SKM-1 (cell line): ENCODE data around the gene TICAM2.
"Not testable (repeated sequence)": the region's sequence is repeated elsewhere in the genome, so short reads cannot be mapped to it uniquely, and the experiment has no call there.

Source experiments
- DNase-seq: peaks from one replicate; lab custom pipeline; 2025; ENCODE audit not compliant: unreplicated experiment; lab: John Stamatoyannopoulos, UW

The TICAM2 gene, protein sequence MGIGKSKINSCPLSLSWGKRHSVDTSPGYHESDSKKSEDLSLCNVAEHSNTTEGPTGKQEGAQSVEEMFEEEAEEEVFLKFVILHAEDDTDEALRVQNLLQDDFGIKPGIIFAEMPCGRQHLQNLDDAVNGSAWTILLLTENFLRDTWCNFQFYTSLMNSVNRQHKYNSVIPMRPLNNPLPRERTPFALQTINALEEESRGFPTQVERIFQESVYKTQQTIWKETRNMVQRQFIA

GRCh38 chr5:115601701-115602590, at the start of gene TICAM2:
Gene TICAM2, minus strand, starts transcription at chr5:115602479. Its CDS starts 21,223 bp downstream, at chr5:115581256.
- DNase-seq: no peak

GRCh38 chr5:115649541-115649940, 47.3 kb upstream of the TICAM2 start:
- no peak for DNase-seq

DNA sequence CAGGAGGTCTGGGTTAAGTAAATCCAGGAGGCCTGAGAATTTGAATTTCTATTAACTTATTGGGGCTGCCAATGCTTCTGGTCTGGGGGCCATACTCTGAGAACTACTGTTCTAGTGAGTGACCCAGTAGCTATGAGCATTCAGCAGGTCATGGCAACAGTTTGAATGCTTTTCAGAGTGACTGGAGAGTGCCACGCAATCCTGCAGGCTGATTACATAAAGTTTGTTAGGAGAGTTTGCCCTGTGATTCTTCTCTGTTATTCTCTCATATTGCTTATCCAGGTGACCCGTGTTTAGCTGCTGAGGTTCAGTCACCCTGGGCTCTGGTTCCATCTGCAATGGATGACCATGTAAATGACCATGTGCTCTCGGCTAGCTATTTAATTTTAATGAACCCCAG, 45.8 kb upstream of the TICAM2 start:
- no peak for DNase-seq

DNA sequence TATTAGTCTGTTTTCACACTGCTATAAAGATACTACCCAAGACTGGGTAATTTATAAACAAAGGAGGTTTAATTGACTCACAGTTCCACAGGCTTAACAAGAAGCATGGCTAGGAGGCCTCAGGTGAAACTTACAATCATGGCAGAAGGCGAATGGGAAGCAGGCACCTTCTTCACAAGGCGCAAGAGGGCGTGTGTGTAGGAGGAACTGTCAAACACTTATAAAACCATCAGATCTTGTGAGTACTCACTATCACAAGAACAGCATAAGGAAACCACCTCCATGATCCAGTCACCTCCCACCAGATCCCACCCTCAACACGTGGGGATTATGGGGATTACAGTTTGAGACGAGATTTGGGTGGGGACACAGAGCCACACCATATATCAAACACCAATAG, 43.1 kb upstream of the TICAM2 start:
- not testable (repeated sequence) for DNase-seq

GRCh38 chr5:115644046-115644445, 41.8 kb upstream of the TICAM2 start:
- DNase-seq: no peak

- no peak for DNase-seq
These were observed 39.7 kb upstream of the TICAM2 start for GRCh38 chr5:115641948-115642347.

DNA sequence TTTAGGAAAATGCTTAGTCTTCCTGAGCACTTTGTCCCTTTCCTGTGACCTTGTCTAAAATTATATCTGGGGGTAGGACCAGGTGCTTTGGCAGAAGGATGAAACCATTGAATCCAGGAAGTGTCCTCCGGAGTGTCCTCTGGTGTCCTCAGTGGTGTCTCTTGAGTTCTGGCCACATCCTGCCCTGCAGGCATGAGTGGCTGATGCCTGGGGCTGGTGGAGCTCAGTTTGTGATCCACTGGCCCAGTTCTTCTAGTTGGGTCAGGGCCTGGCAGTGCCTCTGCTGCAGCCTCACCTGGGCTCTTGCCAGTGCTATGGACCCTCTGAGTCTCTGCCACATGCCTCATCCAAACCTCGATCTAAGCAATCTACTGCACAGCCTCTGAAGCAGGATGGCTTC, 38.0 kb upstream of the TICAM2 start:
- no peak for DNase-seq

DNA sequence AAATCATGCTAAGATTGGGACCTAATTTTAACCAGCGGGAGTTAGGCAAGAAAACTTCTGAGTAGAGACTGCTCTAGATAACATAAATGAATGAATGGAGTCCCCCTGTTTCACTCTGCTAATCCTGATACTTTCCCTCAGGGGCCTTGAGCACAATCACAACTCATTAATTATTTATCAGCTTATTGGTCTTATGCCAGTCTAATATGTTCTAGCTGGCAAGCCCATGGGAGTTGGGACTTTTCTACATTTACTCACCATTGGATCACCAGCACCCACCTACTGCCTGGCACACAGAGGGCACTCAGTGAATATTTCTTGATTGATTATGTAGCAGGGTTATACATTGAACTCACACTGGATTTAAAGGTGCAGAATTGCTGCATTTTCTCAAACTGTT, 37.1 kb upstream of the TICAM2 start:
- no peak for DNase-seq

DNA sequence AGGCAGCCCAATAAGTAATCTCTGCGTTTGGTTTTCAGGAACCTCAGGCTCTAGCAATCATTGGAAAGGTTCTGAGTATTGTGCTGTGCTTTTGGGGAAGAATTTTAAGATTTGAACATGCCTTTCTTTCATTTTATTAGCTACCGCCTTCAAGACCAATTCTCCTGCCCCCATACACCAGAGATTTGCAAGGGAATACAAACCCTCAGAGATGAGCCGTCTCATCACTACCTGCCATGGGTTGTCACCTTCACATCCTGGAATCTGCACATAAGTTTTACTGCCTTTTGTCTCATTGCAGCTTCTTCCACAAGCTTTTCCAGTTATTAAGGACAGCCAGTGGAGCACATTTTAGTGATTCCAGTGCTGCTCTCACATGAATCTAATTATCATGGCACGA, 35.2 kb upstream of the TICAM2 start:
- DNase-seq: no peak

- no peak for DNase-seq
These were observed 33.7 kb upstream of the TICAM2 start for GRCh38 chr5:115636008-115636407.

GRCh38 chr5:115634343-115635132, 32.3 kb upstream of the TICAM2 start:
- DNase-seq: peak; percentile 87

- DNase-seq: no peak
These were observed 27.6 kb upstream of the TICAM2 start for GRCh38 chr5:115629903-115630302.

- DNase-seq: no peak
These were observed 25.1 kb upstream of the TICAM2 start for GRCh38 chr5:115627295-115627865.

DNA sequence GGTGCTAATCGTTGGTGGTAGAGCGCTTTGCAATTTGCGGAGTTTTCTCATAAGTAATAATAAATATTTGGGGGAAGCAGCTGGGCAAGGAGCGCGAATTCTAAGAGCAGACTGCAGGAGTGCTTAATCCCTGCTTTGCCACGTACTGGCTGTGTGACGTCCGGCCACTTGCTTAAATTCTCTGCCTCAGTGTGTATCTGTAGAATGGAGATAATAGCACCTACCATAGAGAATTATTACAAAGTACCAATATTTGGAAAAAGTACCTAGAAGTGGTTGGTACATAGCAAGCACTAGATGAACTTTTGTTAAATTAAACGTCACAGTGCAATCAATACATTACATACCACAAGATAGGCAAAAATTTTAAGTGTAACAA, 24.2 kb upstream of the TICAM2 start:
- DNase-seq: no peak

DNA sequence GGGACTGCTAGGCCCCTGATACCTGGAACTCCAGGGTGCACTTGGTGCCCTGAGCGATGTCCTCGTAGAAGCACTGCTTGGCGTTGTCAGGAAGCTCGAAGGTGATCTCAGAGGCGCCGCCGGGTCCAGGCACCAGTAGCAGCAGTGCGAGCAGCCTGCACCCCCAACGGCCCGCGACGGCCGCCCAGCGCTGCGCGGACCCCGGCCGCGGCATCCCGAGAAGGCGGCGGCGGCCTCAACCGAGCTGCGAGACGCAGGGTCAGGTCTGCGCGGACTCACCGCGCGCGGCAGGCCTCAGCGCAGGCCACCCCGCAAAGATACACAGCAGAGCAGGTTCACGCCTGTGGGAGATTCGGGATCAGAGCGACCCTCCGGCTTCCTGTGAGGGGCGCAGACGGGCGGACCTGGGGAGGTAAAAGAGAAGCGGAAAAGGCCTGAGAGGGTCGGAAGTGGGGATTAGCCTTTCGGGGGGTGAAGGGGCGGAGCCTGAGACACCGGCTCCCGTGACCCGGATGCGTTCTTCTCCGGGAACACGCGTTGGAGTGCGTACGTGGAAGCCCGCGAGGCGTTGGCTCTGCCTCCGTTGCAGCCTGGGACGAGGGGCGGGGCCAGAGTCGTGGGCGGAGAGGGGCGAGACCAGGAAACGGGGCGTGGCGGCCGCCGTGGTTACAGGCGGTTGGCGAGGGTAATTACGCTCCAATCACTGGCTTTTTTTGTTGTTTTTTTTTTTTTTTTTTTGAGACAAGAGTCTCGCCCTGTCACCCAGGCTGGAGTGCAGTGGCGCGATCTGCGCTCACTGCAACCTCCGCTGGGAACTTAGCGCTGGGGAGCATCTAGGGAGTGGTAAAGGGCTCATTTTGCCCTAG, 23.5 kb upstream of the TICAM2 start, which contains the start of gene TMED7:
Gene TMED7 (minus strand): TSS at position 458 of the 866 bp plus-strand sequence. CDS start 244 bp downstream, at position 214.
- peak; percentile 96 for DNase-seq

DNA sequence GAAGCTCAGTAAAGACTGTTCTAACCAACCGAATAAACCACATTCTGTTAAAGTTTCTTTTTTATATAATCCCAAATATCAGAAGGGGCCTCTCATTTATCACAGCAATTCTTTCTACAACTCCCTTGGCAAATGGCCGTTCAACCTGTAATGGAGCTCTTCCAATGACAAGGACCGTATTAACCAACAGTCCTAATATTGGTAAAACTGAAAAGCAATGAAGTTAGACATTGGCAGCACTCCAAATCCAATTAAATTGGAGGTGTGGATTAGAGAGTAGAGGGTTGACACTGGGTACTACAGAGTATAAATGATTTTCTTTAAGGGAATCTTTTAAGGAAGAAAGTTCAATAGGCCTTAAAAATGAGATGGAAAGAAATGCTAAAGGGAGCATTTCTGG, 22.7 kb upstream of the TICAM2 start:
- no peak for DNase-seq

DNA sequence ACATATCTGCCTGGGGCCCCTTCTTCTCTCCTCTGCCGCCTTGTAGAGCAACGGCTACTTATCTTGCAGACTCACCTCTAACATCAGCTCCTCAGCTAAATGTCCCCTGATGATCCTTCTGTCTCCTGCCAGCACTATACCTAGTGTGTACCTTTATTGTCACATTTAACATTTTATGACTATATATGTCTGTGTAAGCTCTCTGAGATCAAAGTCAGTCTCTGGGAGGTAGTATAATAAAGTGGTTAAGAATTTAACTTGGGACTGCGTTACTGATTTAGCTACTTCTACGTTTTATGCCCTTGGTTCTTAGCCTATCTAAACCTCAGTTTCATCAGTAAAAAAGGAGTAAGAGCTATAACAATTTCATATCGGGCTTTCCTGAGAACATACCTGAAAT, 21.4 kb upstream of the TICAM2 start:
- DNase-seq: no peak

GRCh38 chr5:115621365-115621900, 19.2 kb upstream of the TICAM2 start:
- no peak for DNase-seq

GRCh38 chr5:115616892-115617291, 14.6 kb upstream of the TICAM2 start:
- no peak for DNase-seq

GRCh38 chr5:115616472-115616871, 14.2 kb upstream of the TICAM2 start:
- DNase-seq: no peak
